GM12892 (cell line): Measurements from ENCODE around the gene LYPD6B.

Experiments
- POLR2A ChIP-seq: IDR thresholded peaks from 2 replicates; pipeline ENCODE4 v1.6.1; 2011; ENCODE audit warnings: low read depth, low read length, control low read depth
- POLR2AphosphoS5 ChIP-seq: IDR thresholded peaks from 2 replicates; pipeline ENCODE4 v1.6.1; 2011; ENCODE audit warnings: low read depth, low read length, control low read depth
- TAF1 ChIP-seq: IDR thresholded peaks from 2 replicates; pipeline ENCODE4 v1.6.1; 2011; ENCODE audit warnings: low read depth, mild to moderate bottlenecking, control low read depth, low read length, borderline replicate concordance

DNA sequence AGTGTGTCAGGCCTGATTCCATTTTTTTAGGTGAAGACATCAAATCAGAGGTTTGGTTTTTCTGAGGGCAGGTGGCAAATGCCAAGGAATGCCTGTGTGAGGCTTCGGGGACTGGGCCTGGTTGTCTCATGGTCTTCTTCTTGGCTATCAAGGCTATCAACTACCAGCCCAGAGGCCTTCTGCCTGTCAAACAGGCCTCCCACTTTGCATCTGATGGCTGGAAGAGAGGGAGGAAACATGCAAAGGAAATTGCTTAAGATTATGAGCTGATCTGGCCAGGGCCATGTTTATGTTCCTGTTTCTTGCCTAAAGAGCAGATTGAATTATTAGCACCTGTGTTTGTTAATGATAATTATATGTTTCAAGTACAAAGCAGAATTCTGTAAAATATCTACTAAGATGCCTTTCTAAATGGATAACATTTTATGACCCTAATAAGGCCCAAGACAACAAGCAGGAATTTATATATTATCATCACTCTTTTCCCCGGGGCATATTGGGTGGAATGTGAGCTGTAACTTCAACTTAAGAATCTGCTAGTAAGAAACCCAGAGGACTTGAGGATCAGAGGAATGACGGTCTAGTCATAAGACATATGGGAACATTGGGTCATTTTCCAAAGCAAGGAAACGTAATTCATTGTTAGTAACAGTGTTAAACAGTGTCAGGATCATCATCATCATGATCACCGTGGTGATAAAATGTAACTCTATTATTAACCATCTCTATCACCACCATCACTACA lies 123.2 kb downstream of the LYPD6B start:
- TF ChIP-seq TAF1 (no peak), POLR2A (no peak), POLR2AphosphoS5 (no peak)
